Urinary bladder (tissue), 4 donors: ENCODE results near the gene RASL11A. TPM values are rescaled to one million over a fixed set of nuclear protein-coding genes. Genes with fewer than 3 reads are reported as not detected.
"Not testable (repeated sequence)": the region's sequence is repeated elsewhere in the genome, so short reads cannot be mapped to it uniquely, and the experiment has no call there.

Experiments used
- DNase-seq: peaks from one replicate; pipeline ENCODE4 v3.0.0-alpha.2; 2015; ENCODE audit errors: extremely low spot score
- H3K27ac ChIP-seq: one replicate; pipeline ENCODE4 v1.5.1; 2013; ENCODE audit warnings: low read depth, mild to moderate bottlenecking, moderate library complexity
- H3K36me3 ChIP-seq: one replicate; pipeline ENCODE4 v1.6.1; 2013; ENCODE audit warnings: mild to moderate bottlenecking, moderate library complexity; ENCODE audit not compliant: insufficient read depth
- H3K4me1 ChIP-seq: one replicate; pipeline ENCODE4 v1.6.1; 2013; ENCODE audit warnings: mild to moderate bottlenecking, moderate library complexity; ENCODE audit not compliant: insufficient read depth
- H3K4me3 ChIP-seq: one replicate; pipeline ENCODE4 v1.5.1; 2013; ENCODE audit warnings: low read depth, low read length
- WGBS: extraction: QIAGEN DNeasy Blood & Tissue Kit; methylation state at CpG from one replicate; pipeline ENCODE4 v1.1.7; 2013; 5-methylcytosine and 5-hydroxymethylcytosine counted together
- polyA plus RNA-seq: library from polyadenylated mRNA; stranded (reverse); fragments of 200-250 nt; gene quantifications from one replicate; pipeline ENCODE4 v1.2.3, GENCODE V29; 2013
- total RNA-seq: library from RNA; depleted of rRNA; stranded (reverse); fragments of >200 nt; gene quantifications from one replicate; pipeline ENCODE4 v1.2.3, GENCODE V29; 2014
- donor health status: healthy with polysubstance abuse.
- donor health status: healthy.

Gene RASL11A
- total and polyA plus RNA-seq, 2 donors = 8.8 to 44.4 TPM

DNA sequence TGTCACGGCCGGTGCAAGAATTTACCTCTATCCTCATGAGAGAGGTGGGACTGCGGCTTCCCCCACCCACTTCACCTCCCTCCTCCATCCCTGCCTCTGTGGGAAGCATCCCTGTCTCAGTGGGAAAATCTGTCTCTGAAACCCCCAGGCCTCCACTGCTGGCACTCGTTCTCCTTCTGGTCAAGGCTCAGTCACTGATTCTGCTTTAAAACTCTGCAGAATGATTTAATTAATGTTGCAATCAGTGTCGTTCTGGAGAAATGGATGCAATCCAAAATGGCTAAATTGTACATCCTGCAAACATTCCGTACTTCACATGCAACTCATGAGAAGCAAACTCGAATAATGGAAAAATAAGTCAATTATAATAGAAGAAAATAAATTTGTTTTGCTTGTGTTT is 5.6 kb downstream of the RASL11A start:
- 65% methylated on average over 7 of the region's 7 CpGs for WGBS
- Histone ChIP-seq H3K4me3 (no peak overlapping the region), H3K27ac (no peak overlapping the region), H3K36me3 (no peaks in the 10 kb centered on the region), H3K4me1 (no peaks in the 10 kb centered on the region)
- no peak for DNase-seq

DNA sequence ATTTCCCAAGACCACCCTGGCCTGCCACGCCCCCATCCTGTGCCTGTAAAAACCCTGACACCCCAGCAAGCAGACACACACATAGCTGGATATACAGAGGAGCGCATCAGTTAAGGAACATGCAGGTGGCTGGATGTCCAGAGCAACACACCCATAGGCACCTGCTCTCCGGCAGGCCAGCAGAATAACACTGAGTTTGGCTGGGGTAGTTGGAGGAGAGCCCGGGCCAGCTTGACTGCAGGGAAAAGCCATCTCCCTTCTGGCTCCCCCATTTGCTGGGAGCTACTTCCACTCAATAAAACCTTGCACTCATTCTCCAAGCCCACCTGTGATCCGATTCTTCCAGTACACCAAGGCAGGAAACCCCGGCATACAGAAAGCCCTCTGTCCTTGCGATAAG is 8.9 kb downstream of the RASL11A start:
- whole genome bisulfite sequencing = 87% methylated on average over 7 of the region's 7 CpGs
- no peak for DNase-seq
- no peak overlapping the region for H3K27ac ChIP-seq
- no peak overlapping the region for H3K4me3 ChIP-seq
- H3K36me3 ChIP-seq = no peaks in the 10 kb centered on the region
- no peaks in the 10 kb centered on the region for H3K4me1 ChIP-seq

- 60% methylated on average over 5 of the region's 5 CpGs for WGBS
- Histone ChIP-seq H3K4me3 (no peak overlapping the region), H3K27ac (no peak overlapping the region), H3K36me3 (no peaks in the 10 kb centered on the region), H3K4me1 (no peaks in the 10 kb centered on the region)
- no peak for DNase-seq
Measured at GRCh38 chr13:27280009-27280656, 9.5 kb downstream of the RASL11A start.

DNA sequence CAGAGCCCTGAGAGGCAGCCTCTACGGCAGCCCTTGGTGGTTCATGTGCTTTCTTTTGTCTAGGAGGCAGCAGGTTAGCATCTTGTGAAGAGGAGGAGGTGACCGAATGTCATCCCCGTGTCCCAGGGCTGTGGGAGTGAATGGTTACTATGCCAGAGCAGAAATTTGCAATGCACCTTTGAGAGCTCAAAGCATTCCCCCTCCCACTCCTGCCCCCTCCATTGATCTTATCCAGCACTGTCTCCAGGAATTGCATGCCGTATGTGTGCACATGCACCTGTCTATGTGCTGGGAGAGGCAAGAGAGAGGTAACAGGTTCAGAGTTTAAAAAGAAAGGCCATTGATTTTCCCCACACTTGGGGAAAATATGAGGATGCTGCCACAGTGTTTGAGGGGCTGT is 10.2 kb downstream of the RASL11A start:
- DNase-seq = no peak
- 66% methylated on average over 4 of the region's 4 CpGs for WGBS

GRCh38 chr13:27281420-27281819 is 10.8 kb downstream of the RASL11A start:
- Histone ChIP-seq H3K36me3 (no peaks in the 10 kb centered on the region), H3K4me1 (no peaks in the 10 kb centered on the region), H3K4me3 (no peak overlapping the region), H3K27ac (no peak overlapping the region)
- WGBS = 68% methylated on average over 1 of the region's 1 CpG
- no peak for DNase-seq

More for the DNA sequence above, 10.2 kb downstream of the RASL11A start:
- no peaks in the 10 kb centered on the region for H3K4me1 ChIP-seq
- no peaks in the 10 kb centered on the region for H3K36me3 ChIP-seq
- H3K4me3 ChIP-seq = no peak overlapping the region
- H3K27ac ChIP-seq = no peak overlapping the region

DNA sequence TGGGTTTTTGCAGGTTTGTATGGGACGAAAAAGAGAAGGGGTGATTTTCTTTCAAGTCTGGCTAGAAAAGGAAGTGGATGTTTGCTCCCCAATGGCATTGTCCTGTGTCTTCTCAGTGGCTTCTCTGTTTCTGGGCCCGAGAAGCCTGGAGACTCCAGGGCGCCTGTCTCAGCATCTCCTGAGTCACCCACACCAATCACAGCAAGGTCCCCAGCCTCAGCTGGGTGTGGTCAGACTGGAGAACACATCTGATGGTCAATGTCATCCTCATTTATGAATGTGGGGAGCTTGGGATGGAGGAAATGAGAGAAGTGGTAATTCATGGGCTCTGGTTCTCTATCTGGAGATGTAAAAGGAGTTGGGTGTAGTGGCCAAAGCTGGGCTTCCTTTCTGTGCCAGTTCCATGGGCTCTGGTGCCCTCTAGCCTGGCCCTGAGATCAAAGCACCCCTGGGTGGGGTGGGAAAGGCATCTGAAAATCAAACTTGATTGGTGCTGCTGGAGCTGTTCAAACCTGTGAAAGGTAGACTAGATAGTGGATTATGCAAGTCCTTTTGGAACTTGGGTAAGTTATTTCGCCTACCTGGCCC is 13.4 kb downstream of the RASL11A start:
- no peak for DNase-seq
- WGBS = 88% methylated on average over 4 of the region's 4 CpGs
- H3K4me3 ChIP-seq = no peak overlapping the region
- H3K36me3 ChIP-seq = no peaks in the 10 kb centered on the region
- H3K27ac ChIP-seq = no peak overlapping the region
- H3K4me1 ChIP-seq = no peaks in the 10 kb centered on the region

GRCh38 chr13:27288392-27288791 is 17.8 kb downstream of the RASL11A start:
- no peak overlapping the region for H3K27ac ChIP-seq
- no peaks in the 10 kb centered on the region for H3K4me1 ChIP-seq
- 88% methylated on average over 4 of the region's 4 CpGs for WGBS
- no peak overlapping the region for H3K4me3 ChIP-seq
- no peaks in the 10 kb centered on the region for H3K36me3 ChIP-seq
- no peak for DNase-seq

DNA sequence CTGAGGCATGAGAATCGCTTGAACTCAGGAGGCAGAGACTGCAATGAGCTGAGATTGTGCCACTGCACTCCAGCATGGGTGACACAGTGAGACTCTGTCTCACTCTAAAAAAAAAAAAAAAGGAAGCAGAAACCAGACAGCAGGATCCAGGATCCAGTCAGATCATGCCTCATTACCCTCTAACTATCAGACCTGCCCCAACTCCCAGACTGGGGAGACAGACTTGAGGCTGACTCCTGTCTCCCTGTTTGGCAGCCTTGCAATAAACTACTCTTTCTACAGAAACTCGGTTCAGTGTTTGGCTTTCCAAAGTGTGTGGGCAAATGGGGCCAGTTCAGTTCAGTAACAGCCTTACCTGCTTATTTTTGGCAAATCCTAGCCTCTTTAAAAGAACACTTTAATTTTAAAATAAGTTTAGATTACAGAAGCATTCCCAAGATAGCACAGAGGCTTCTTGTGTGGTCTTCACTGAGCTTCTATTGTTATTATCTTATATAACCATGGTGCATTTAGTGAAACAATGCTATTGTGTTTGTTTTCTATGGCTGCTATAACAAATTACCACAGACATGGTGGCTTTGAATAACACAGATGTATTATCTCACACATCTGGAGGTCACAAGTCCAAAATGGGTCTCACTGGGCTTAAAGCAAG is 18.5 kb downstream of the RASL11A start:
- WGBS = 64% methylated on average over 2 of the region's 2 CpGs
- Histone ChIP-seq H3K4me3 (no peak overlapping the region), H3K27ac (no peak overlapping the region), H3K4me1 (no peaks in the 10 kb centered on the region), H3K36me3 (no peaks in the 10 kb centered on the region)
- no peak for DNase-seq

DNA sequence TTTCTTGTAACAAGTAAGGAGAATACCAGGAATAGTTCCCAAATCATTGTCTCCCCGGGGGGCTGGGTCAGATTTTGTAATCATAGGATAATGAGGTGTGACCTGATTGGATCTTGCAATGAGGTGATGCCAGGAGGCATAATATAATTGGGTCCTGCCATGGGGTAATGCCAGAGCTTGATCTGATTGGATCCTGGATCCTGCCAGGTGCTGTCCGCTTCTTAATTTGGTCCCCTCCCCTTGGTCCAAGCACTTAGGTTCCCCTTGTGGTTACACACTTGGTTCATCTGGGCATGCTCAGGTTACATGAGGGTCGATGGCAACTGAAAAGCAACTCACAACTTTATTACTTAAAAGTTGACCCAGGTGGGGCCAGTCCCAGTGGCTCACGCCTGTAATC is 20.1 kb downstream of the RASL11A start:
- no peaks in the 10 kb centered on the region for H3K4me1 ChIP-seq
- H3K27ac ChIP-seq = no peak overlapping the region
- no peaks in the 10 kb centered on the region for H3K36me3 ChIP-seq
- 84% methylated on average over 4 of the region's 4 CpGs for WGBS
- DNase-seq = no peak
- no peak overlapping the region for H3K4me3 ChIP-seq

DNA sequence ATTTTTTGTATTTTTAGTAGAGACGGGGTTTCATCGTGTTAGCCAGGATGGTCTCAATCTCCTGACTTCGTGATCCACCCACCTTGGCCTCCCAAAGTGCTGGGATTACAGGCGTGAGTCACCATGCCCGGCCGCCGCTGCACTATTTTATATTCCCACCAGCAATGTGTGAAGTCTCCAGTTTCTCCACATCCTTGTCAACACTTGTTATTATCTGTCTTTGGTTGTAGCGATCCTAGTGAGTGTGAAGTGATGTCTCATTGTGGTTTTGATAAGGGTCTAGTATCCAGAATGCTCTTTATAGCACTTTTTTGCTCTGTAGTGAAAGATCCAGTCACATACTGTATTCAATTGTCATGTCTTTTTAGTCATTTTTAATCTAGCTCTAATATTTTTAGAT is 21.3 kb downstream of the RASL11A start:
- not testable (repeated sequence) for H3K4me3 ChIP-seq, DNase-seq, H3K27ac ChIP-seq, H3K36me3 ChIP-seq, H3K4me1 ChIP-seq
- WGBS = 83% methylated on average over 8 of the region's 8 CpGs

GRCh38 chr13:27293076-27293691 is 22.6 kb downstream of the RASL11A start:
- WGBS = 50% methylated on average over 8 of the region's 8 CpGs
- Histone ChIP-seq H3K4me3 (no peak overlapping the region), H3K27ac (no peak overlapping the region), H3K4me1 (no peaks in the 10 kb centered on the region), H3K36me3 (no peaks in the 10 kb centered on the region)
- no peak for DNase-seq

DNA sequence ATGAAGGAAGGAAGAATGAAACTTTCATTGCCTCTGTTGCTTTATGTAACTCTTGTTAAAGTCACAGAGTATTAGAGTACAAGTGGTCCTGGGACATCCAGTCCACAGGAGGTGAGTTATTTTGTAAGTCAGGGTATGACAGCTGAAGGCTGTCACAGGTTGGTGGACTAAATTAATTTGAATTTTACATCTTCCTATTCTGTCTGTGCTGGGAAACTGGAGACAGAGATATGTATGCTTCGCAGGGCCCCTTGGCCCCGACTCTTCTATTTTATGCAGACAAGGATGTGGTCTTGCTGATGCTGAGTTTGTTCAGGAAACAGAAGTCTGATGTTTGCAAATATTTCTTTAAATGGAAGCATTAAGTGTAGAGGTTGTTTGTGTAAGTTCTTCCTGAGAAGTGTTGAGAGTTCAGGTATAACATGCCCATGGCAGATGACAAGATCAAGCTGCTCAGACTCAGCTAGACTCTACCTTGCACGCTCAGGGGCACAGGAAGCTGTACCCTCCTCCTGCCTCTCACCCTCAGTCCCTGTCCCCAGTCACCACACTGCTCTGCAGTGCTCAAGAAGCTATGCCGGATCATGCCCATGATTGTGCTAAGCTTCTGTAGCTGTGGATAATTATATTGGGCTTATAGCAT is 23.4 kb downstream of the RASL11A start:
- no peaks in the 10 kb centered on the region for H3K36me3 ChIP-seq
- H3K27ac ChIP-seq = no peak overlapping the region
- no peaks in the 10 kb centered on the region for H3K4me1 ChIP-seq
- DNase-seq = no peak
- WGBS = 79% methylated on average over 4 of the region's 4 CpGs
- no peak overlapping the region for H3K4me3 ChIP-seq

DNA sequence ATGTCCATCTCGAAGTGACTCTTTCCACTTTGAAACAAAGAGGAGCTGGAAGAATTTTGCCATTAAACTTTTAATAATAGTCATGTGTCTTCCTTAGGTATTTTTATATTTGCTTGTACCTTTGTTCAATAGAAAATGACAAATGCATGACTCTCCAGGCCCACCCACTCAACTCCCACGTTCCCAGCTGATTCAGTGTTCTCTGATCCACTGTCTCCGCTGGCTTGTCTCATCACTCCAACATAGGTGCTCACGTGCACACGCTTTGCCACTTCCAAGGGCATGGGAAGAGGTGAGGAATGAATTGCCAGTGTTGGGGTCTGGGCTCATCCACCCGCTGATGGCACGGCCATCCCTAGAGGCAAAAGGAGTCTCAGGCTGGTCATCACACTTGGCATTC is 24.5 kb downstream of the RASL11A start:
- H3K27ac ChIP-seq = no peak overlapping the region
- H3K36me3 ChIP-seq = no peaks in the 10 kb centered on the region
- WGBS = 87% methylated on average over 7 of the region's 7 CpGs
- H3K4me1 ChIP-seq = no peaks in the 10 kb centered on the region
- DNase-seq = no peak
- H3K4me3 ChIP-seq = no peak overlapping the region
